ENCODE results near the gene USP21. TPM values are rescaled to one million over a fixed set of nuclear protein-coding genes. Genes with fewer than 3 reads are reported as not detected.

Gene USP21, protein sequence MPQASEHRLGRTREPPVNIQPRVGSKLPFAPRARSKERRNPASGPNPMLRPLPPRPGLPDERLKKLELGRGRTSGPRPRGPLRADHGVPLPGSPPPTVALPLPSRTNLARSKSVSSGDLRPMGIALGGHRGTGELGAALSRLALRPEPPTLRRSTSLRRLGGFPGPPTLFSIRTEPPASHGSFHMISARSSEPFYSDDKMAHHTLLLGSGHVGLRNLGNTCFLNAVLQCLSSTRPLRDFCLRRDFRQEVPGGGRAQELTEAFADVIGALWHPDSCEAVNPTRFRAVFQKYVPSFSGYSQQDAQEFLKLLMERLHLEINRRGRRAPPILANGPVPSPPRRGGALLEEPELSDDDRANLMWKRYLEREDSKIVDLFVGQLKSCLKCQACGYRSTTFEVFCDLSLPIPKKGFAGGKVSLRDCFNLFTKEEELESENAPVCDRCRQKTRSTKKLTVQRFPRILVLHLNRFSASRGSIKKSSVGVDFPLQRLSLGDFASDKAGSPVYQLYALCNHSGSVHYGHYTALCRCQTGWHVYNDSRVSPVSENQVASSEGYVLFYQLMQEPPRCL
- total RNA-seq = 10 to 100 TPM in 1 of 6 experiments, 1 to 10 TPM in 5; 6.9 to 11.1 (median 8.8) TPM
- long read RNA-seq = 0 reads

DNA sequence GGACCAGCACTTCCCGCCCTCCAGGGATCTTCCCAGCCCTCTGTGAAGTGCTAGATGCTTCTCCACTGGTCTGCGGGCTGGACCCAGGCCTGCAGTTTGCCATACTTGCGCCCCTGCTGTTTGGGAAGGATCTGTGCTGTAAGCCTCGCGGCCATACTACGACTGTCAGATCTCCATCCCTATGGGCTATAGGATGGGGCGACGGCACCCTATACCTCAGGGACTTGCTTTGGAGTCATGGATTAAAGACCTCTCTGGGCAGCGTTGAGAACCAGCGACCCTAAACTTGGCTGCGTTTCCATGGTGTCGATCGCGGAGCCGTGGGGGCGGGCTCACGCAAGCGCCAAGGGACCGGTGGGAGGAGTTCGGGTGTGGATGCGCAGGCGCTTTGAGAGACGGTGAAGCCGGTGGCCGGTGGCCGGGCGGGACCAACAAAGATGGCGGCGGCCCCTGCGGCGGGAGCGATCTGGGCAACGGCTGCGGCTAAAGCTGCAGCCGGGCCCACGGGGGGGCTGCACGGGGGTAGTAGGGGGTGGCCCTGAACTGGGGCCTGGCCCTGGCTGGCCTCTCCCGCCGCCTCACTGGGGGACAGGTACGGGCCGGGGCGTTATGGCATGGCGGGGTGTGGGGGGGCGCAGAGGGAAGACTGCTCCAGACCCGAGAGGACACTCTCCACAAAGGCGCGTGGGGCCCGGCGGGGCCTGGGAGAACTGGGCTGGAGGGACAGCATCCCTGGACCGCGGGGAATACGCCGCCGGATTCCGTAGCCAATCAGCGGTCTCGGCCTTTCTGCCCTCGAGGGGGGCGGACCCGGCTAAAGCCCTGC, at the start of gene USP21:
USP21 (plus strand) TSS at position 414 of the 826 bp plus-strand sequence. CDS start 1,141 bp downstream, outside the sequence.
- DNase-seq = peak; percentile 94 to 96 (median 94)
- WGBS (ENCODE audit: insufficient coverage, low coverage, low lambda C conversion rate, missing lambda C conversion rate) = 1% methylated on average over 35 of the region's 60 CpGs

GRCh38 chr1:161111117-161111516, 48.2 kb upstream of the USP21 start:
- ATAC-seq = no peak
- Histone ChIP-seq H3K4me3 (no peak overlapping the region), H3K4me1 (peaks cover 0 to 24% (median 6%) of the 10 kb centered on the region in 4 donors), H3K27ac (no peak overlapping the region), H3K27me3 (no peaks in the 10 kb centered on the region), H3K9me3 (no peaks in the 10 kb centered on the region), H3K36me3 (no peaks in the 10 kb centered on the region)
- WGBS (ENCODE audit: insufficient coverage, low coverage, low lambda C conversion rate, missing lambda C conversion rate) = no CpG with 5 or more reads among the region's 3 CpGs
- no peak for DNase-seq
- TF ChIP-seq, protein P1, sequence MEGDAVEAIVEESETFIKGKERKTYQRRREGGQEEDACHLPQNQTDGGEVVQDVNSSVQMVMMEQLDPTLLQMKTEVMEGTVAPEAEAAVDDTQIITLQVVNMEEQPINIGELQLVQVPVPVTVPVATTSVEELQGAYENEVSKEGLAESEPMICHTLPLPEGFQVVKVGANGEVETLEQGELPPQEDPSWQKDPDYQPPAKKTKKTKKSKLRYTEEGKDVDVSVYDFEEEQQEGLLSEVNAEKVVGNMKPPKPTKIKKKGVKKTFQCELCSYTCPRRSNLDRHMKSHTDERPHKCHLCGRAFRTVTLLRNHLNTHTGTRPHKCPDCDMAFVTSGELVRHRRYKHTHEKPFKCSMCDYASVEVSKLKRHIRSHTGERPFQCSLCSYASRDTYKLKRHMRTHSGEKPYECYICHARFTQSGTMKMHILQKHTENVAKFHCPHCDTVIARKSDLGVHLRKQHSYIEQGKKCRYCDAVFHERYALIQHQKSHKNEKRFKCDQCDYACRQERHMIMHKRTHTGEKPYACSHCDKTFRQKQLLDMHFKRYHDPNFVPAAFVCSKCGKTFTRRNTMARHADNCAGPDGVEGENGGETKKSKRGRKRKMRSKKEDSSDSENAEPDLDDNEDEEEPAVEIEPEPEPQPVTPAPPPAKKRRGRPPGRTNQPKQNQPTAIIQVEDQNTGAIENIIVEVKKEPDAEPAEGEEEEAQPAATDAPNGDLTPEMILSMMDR (IDR thresholded peaks at IDR 0.05) = no peak
- TF ChIP-seq POLR2A (IDR thresholded peaks at IDR 0.05) = no peak
- intact Hi-C loops (cut with DNase I) = no loop called here

More for the DNA sequence above, at the start of gene USP21:
- peak; percentile 96 to 98 (median 96) for ATAC-seq
- Histone ChIP-seq H3K4me1 (peaks cover 0 to 8% (median 0%) of the 10 kb centered on the region in 4 donors), H3K27ac (peak within 1 kb of the TSS; percentile 73 to 85 (median 78)), H3K4me3 (peak within 1 kb of the TSS; percentile 84 to 93 (median 87)), H3K36me3 (peaks cover 0 to 22% (median 0%) of the 10 kb centered on the region in 4 donors), H3K27me3 (no peaks in the 10 kb centered on the region), H3K9me3 (no peaks in the 10 kb centered on the region)
- TF ChIP-seq, protein P1 (IDR thresholded peaks at IDR 0.05) = peak in 2 of 4 donors; percentile 11 to 14
- TF ChIP-seq POLR2A (IDR thresholded peaks at IDR 0.05) = peak; percentile 55
- intact Hi-C loops (cut with DNase I) = no loop called here

DNA sequence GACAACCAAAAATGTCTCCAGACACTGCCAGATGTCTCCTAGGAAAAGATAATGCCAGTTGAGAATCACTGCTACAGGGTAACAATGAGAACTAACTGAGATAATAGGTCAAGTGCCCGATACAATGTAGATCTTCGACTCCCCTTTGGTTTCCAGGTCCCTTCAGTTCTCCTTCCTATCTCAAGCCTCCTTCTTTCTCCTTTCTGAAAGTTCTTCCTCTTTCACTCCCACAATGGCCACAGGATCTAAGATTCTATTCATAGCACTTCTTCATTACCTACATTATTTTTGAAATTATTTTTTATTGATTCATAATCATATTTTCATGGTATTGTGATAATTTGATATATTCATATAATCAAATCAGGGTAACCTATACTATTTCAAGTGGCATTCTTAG, 47.8 kb upstream of the USP21 start:
- Histone ChIP-seq H3K9me3 (no peaks in the 10 kb centered on the region), H3K36me3 (no peaks in the 10 kb centered on the region), H3K4me1 (peaks cover 0 to 27% (median 8%) of the 10 kb centered on the region in 4 donors), H3K27me3 (no peaks in the 10 kb centered on the region), H3K4me3 (no peak overlapping the region), H3K27ac (no peak overlapping the region)
- DNase-seq (no peak), ATAC-seq (no peak)
- intact Hi-C loops (cut with DNase I) = no loop called here
- WGBS (ENCODE audit: insufficient coverage, low coverage, low lambda C conversion rate, missing lambda C conversion rate) = 79% methylated on average over 2 of the region's 2 CpGs
- TF ChIP-seq, protein P1 (IDR thresholded peaks at IDR 0.05) = no peak
- TF ChIP-seq POLR2A (IDR thresholded peaks at IDR 0.05) = no peak

- H3K4me1 ChIP-seq = peaks cover 0 to 40% (median 11%) of the 10 kb centered on the region in 4 donors
- H3K36me3 ChIP-seq = no peaks in the 10 kb centered on the region
- intact Hi-C loops (cut with DNase I) = no loop called here
- H3K27ac ChIP-seq = no peak overlapping the region
- DNase-seq = no peak
- H3K27me3 ChIP-seq = no peaks in the 10 kb centered on the region
- H3K4me3 ChIP-seq = no peak overlapping the region
- H3K9me3 ChIP-seq = no peaks in the 10 kb centered on the region
- no peak for TF ChIP-seq POLR2A (IDR thresholded peaks at IDR 0.05)
- WGBS (ENCODE audit: insufficient coverage, low coverage, low lambda C conversion rate, missing lambda C conversion rate) = 47% methylated on average over 1 of the region's 1 CpG
- no peak for ATAC-seq
Observed at GRCh38 chr1:161113915-161114314, 45.4 kb upstream of the USP21 start.
